HG03575 (cell line): ENCODE results near the gene ATP2A3.

Experiments used
- ATAC-seq: cut with Tn5 transposase; IDR thresholded peaks from one replicate; pipeline ENCODE4 v1.9.1; 2021; ENCODE audit not compliant: unreplicated experiment, insufficient number of reproducible peaks, low FRiP score; ENCODE audit errors: extremely low read depth

The ATP2A3 gene

GRCh38 chr17:3943240-3943891, 20.9 kb downstream of the ATP2A3 start:
- no peak for ATAC-seq

GRCh38 chr17:3940965-3941698, 23.1 kb downstream of the ATP2A3 start:
- ATAC-seq = no peak

GRCh38 chr17:3937359-3937758, 26.9 kb downstream of the ATP2A3 start:
- no peak for ATAC-seq

- no peak for ATAC-seq
These were observed 28.3 kb downstream of the ATP2A3 start for GRCh38 chr17:3935825-3936355.

- no peak for ATAC-seq
These were observed 29.1 kb downstream of the ATP2A3 start for GRCh38 chr17:3935140-3935542.

GRCh38 chr17:3929764-3930163, 34.5 kb downstream of the ATP2A3 start:
- no peak for ATAC-seq

GRCh38 chr17:3929181-3929580, 35.1 kb downstream of the ATP2A3 start:
- ATAC-seq = no peak

- ATAC-seq = no peak
These were observed 35.8 kb downstream of the ATP2A3 start for GRCh38 chr17:3928406-3928805.

- ATAC-seq = no peak
These were observed 36.5 kb downstream of the ATP2A3 start for GRCh38 chr17:3927628-3928340.

- ATAC-seq = no peak
These were observed 37.2 kb downstream of the ATP2A3 start for GRCh38 chr17:3926860-3927627.

GRCh38 chr17:3925684-3926485, 38.4 kb downstream of the ATP2A3 start:
- ATAC-seq = no peak

GRCh38 chr17:3924512-3925350, 39.5 kb downstream of the ATP2A3 start:
- no peak for ATAC-seq

GRCh38 chr17:3923466-3924190, 40.6 kb downstream of the ATP2A3 start:
- ATAC-seq = no peak

- no peak for ATAC-seq
These were observed 41.5 kb downstream of the ATP2A3 start for GRCh38 chr17:3922765-3923164.

- ATAC-seq = no peak
These were observed 42.5 kb downstream of the ATP2A3 start for GRCh38 chr17:3921502-3922319.

GRCh38 chr17:3921006-3921405, 43.2 kb downstream of the ATP2A3 start:
- ATAC-seq = no peak
